Daoy (cell line): ENCODE data around the gene B2M. TPM values are rescaled to one million over a fixed set of nuclear protein-coding genes. Genes with fewer than 3 reads are reported as not detected.
"Not testable (repeated sequence)": the region's sequence is repeated elsewhere in the genome, so short reads cannot be mapped to it uniquely, and the experiment has no call there.

ENCODE experiments used
- DNase-seq: peaks from one replicate; pipeline ENCODE4 v3.0.0-alpha.2; 2015; ENCODE audit warnings: low read depth
- total RNA-seq: library from RNA; depleted of rRNA; stranded (reverse); fragments of >200 nt; shearing (Covaris generic); gene quantifications from 2 replicates; pipeline ENCODE4 v1.2.3, GENCODE V29; 2014

B2M gene
- total RNA-seq, 1 experiment from 2014 or later: 1,867 TPM

DNA sequence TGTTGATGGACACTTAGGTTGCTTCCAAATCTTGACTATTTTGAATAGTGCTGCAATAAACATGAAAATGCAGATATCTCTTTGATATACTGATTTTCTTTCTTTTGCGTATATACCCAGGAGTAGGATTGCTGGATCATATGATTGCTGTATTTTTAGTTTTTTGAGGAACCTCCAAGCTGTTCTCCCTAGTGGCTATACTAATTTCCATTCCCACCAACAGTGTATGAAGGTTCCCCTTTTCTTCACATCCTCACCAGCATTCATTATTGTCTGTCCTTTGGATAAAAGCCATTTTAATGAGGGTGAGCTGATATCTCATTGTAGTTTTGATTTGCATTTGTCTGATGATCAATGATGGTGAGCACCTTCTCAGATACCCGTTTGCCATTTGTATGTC, 12.7 kb upstream of the B2M start:
- DNase-seq: no peak

DNA sequence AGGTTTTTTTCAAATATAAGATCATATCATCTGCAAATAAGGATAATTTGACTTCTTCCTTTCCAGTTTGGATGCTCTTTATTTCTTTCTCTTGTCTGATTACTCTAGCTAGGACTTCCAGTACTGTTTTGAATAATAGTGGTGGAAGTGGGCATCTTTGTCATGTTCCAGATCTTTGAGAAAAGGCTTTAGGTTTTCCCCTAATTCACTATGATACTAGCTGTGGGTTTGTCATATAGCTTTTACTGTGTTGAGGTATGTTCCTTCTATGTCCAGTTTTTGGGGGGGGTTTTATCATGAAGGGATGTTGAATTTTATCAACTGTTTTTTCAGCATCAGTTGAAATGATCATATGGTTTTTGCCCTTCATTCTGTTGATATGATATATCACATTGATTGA, 10.6 kb upstream of the B2M start:
- DNase-seq: not testable (repeated sequence)

DNA sequence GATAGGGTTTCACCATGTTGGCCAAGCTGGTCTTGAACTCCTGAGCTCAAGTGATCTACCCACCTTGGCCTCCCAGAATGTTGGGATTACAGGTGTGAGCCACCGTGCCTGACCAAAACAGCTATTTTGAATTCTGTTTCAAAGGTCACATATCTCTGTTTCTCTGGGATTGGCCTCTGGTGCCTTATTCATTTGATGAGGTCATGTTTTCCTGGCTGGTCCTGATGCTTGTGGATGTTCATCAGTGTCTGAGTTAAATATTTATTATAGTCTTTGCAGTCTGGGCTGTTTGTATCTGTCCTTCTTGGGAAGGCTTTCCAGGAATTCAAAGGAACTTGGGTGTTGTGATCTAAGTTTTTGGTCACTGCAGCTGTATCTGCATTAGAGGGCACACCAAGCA, 5.3 kb upstream of the B2M start:
- DNase-seq: no peak

DNA sequence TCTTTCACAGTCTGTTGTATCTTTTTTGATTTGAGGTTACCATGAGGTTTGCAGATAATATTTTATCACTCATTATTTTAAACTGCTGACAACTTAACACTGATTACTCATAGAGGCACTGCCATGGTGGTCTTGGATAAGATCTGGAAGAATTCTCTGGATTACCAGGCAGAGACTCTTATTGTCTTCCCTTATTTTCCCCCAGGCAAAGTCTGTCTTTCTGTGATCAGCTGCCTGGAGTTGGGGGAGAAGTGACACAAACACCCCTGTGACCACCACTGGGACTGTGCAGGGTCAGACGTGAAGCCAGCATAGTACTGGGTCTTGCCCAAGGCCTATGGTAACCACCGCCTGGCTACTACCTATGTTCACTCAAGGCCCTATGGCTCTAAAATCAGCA, 4.9 kb upstream of the B2M start:
- DNase-seq: no peak

DNA sequence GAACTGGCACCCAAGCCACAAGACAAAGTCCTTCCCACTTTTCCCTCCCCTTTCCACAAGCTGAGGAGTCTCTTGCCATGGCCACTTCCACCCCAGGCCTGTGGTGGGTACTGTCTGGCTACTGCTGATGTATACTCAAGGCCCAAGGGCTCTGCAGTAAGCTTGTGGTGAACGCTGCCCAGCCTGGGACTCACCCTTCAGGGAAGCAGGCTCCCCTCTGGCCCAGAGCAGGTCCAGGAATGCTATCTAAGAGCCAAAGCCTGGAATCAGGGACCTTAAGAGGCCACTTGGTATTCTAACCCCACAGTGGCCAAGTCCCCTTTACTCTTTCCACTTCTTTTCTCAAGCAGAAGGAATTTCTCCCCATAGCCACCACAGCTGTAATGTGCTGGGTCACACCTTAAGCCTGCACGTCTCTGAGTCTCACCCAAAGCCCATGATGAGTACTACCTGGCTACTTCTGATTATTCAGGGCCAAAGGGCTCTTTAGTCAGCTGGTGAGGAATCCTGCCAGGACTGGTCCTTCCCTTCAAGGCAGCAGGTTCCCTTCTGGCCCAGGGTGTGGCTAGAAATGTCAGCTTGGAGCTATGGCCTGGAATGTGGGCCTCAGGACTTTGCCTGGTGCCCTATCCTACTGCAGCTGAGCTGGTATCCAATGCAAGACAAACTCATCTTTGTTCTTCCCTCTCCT, 4.2 kb upstream of the B2M start:
- no peak for DNase-seq

DNA sequence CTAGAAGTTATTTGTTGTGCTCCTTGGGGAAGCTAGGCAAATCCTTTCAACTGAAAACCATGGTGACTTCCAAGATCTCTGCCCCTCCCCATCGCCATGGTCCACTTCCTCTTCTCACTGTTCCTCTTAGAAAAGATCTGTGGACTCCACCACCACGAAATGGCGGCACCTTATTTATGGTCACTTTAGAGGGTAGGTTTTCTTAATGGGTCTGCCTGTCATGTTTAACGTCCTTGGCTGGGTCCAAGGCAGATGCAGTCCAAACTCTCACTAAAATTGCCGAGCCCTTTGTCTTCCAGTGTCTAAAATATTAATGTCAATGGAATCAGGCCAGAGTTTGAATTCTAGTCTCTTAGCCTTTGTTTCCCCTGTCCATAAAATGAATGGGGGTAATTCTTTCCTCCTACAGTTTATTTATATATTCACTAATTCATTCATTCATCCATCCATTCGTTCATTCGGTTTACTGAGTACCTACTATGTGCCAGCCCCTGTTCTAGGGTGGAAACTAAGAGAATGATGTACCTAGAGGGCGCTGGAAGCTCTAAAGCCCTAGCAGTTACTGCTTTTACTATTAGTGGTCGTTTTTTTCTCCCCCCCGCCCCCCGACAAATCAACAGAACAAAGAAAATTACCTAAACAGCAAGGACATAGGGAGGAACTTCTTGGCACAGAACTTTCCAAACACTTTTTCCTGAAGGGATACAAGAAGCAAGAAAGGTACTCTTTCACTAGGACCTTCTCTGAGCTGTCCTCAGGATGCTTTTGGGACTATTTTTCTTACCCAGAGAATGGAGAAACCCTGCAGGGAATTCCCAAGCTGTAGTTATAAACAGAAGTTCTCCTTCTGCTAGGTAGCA, 851 bp upstream of the B2M start:
- DNase-seq: no peak

DNA sequence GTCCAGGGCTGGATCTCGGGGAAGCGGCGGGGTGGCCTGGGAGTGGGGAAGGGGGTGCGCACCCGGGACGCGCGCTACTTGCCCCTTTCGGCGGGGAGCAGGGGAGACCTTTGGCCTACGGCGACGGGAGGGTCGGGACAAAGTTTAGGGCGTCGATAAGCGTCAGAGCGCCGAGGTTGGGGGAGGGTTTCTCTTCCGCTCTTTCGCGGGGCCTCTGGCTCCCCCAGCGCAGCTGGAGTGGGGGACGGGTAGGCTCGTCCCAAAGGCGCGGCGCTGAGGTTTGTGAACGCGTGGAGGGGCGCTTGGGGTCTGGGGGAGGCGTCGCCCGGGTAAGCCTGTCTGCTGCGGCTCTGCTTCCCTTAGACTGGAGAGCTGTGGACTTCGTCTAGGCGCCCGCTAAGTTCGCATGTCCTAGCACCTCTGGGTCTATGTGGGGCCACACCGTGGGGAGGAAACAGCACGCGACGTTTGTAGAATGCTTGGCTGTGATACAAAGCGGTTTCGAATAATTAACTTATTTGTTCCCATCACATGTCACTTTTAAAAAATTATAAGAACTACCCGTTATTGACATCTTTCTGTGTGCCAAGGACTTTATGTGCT, 527 bp downstream of the B2M start:
- peak; percentile 36 for DNase-seq

DNA sequence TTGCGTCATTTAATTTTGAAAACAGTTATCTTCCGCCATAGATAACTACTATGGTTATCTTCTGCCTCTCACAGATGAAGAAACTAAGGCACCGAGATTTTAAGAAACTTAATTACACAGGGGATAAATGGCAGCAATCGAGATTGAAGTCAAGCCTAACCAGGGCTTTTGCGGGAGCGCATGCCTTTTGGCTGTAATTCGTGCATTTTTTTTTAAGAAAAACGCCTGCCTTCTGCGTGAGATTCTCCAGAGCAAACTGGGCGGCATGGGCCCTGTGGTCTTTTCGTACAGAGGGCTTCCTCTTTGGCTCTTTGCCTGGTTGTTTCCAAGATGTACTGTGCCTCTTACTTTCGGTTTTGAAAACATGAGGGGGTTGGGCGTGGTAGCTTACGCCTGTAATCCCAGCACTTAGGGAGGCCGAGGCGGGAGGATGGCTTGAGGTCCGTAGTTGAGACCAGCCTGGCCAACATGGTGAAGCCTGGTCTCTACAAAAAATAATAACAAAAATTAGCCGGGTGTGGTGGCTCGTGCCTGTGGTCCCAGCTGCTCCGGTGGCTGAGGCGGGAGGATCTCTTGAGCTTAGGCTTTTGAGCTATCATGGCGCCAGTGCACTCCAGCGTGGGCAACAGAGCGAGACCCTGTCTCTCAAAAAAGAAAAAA, 1.2 kb downstream of the B2M start:
- peak; percentile 89 for DNase-seq

DNA sequence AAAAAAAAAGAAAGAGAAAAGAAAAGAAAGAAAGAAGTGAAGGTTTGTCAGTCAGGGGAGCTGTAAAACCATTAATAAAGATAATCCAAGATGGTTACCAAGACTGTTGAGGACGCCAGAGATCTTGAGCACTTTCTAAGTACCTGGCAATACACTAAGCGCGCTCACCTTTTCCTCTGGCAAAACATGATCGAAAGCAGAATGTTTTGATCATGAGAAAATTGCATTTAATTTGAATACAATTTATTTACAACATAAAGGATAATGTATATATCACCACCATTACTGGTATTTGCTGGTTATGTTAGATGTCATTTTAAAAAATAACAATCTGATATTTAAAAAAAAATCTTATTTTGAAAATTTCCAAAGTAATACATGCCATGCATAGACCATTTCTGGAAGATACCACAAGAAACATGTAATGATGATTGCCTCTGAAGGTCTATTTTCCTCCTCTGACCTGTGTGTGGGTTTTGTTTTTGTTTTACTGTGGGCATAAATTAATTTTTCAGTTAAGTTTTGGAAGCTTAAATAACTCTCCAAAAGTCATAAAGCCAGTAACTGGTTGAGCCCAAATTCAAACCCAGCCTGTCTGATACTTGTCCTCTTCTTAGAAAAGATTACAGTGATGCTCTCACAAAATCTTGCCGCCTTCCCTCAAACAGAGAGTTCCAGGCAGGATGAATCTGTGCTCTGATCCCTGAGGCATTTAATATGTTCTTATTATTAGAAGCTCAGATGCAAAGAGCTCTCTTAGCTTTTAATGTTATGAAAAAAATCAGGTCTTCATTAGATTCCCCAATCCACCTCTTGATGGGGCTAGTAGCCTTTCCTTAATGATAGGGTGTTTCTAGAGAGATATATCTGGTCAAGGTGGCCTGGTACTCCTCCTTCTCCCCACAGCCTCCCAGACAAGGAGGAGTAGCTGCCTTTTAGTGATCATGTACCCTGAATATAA, 2.0 kb downstream of the B2M start:
- DNase-seq: no peak

DNA sequence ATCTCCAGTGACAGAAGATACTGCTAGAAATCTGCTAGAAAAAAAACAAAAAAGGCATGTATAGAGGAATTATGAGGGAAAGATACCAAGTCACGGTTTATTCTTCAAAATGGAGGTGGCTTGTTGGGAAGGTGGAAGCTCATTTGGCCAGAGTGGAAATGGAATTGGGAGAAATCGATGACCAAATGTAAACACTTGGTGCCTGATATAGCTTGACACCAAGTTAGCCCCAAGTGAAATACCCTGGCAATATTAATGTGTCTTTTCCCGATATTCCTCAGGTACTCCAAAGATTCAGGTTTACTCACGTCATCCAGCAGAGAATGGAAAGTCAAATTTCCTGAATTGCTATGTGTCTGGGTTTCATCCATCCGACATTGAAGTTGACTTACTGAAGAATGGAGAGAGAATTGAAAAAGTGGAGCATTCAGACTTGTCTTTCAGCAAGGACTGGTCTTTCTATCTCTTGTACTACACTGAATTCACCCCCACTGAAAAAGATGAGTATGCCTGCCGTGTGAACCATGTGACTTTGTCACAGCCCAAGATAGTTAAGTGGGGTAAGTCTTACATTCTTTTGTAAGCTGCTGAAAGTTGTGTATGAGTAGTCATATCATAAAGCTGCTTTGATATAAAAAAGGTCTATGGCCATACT, 4.0 kb downstream of the B2M start:
- no peak for DNase-seq

DNA sequence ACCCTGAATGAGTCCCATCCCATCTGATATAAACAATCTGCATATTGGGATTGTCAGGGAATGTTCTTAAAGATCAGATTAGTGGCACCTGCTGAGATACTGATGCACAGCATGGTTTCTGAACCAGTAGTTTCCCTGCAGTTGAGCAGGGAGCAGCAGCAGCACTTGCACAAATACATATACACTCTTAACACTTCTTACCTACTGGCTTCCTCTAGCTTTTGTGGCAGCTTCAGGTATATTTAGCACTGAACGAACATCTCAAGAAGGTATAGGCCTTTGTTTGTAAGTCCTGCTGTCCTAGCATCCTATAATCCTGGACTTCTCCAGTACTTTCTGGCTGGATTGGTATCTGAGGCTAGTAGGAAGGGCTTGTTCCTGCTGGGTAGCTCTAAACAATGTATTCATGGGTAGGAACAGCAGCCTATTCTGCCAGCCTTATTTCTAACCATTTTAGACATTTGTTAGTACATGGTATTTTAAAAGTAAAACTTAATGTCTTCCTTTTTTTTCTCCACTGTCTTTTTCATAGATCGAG, 4.5 kb downstream of the B2M start:
- no peak for DNase-seq

DNA sequence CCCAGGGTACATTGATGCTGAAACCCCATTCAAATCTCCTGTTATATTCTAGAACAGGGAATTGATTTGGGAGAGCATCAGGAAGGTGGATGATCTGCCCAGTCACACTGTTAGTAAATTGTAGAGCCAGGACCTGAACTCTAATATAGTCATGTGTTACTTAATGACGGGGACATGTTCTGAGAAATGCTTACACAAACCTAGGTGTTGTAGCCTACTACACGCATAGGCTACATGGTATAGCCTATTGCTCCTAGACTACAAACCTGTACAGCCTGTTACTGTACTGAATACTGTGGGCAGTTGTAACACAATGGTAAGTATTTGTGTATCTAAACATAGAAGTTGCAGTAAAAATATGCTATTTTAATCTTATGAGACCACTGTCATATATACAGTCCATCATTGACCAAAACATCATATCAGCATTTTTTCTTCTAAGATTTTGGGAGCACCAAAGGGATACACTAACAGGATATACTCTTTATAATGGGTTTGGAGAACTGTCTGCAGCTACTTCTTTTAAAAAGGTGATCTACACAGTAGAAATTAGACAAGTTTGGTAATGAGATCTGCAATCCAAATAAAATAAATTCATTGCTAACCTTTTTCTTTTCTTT, 5.8 kb downstream of the B2M start:
- DNase-seq: no peak

DNA sequence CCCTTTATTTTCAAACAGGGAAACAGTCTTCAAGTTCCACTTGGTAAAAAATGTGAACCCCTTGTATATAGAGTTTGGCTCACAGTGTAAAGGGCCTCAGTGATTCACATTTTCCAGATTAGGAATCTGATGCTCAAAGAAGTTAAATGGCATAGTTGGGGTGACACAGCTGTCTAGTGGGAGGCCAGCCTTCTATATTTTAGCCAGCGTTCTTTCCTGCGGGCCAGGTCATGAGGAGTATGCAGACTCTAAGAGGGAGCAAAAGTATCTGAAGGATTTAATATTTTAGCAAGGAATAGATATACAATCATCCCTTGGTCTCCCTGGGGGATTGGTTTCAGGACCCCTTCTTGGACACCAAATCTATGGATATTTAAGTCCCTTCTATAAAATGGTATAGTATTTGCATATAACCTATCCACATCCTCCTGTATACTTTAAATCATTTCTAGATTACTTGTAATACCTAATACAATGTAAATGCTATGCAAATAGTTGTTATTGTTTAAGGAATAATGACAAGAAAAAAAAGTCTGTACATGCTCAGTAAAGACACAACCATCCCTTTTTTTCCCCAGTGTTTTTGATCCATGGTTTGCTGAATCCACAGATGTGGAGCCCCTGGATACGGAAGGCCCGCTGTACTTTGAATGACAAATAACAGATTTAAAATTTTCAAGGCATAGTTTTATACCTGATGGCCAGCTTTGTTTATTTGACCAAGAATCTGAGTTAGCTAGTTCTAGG, 7.0 kb downstream of the B2M start:
- DNase-seq: no peak

DNA sequence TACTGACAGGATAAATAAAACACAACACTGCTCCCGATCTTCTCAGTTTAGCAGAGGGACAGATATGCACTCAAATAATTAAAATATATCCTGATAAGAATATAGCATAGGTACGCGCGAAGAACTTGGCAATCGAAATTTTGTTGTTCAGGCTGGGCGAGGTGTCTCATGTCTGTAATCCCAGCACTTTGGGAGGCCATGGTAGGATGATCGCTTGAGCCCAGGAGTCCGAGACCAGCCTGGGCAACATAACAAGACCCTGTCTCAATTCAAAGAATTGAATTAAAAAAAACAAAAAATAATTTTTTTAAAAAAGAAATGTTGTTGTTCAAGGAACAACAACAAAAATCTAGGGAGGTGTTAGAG, 7.6 kb downstream of the B2M start:
- no peak for DNase-seq

DNA sequence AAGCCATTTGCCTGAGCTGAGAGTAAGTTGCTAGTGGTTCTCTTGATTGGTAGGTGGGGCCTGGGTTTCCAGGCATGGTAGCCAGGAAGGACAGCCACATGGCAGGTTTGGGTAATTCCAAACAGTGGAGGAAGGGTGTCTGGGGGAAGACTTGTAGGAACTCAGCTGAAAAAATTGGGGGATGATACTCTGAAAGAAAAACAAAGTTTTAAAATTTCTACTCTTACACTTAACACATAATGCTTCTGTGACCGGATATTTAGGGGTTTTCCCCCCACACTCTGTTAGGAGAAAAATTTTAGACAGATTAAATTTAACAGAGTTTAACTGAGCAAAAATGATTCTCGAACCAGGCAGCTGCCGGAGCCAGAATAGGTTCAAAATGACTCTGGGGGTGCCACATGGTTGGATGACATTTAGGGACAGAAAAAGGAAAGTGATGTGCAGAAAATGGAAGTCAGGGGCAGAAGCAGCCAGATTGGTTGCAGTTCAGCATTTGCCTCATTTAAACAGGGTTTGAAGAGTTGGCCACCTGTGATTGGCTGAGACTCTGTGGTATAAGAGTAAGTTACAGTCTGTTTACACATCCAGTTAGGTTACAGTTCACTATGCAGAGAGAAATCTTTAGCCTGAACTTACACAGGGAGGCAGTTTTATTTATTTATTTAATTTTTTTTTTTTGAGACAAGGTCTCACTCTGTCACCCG, 8.1 kb downstream of the B2M start:
- peak; percentile 36 for DNase-seq

DNA sequence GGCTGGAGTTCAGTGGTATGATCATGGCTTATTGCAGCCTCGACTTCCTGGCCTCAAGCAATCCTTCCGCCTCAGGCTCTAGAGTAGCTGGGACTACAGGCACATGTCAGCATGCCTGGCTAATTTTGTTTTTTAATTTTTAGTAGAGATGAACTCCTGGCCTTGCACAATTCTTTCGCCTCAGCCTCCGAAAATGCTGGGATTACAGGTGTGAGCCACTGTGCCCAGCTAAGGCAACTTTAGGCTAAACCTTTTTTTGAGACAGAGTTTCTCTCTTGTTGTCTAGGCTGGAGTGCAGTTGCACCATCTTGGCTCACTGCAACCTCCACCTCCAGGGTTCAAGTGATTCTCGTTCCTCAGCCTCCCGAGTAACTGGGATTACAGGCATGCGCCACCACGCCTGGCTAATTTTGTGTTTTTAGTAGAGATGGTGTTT, 8.7 kb downstream of the B2M start:
- not testable (repeated sequence) for DNase-seq

DNA sequence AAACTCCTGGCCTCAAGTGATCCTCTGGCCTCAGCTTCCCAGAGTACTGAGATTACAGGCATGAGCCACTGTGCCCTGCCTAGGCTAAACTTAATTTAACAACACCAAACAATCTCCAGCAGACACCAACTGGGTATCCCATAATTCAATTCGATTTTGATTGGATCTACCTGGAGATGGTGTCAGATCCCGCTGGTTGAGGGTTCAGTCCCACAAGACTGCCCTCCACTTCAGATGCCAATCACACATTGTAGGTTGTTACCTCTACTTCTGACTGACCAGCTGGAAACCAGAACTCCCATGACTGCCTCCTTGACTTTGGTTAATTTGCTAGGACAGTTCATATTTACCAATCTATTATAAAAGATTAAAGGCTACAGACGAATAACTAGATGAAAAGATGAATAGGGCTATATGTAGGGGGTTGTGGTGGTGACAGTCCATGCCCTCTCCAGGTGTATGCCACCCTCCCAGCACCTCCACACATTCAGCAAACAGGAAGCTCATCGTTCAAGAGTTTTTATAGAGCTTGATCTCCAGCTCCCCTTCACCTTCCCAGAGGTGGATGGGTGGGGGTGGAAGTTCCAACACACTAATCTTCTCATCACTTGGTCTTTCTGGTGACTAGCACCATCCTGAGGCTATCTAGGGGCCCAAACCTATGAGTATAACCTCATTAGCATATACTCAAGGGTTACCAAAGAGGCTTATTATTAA, 9.3 kb downstream of the B2M start:
- DNase-seq: no peak

DNA sequence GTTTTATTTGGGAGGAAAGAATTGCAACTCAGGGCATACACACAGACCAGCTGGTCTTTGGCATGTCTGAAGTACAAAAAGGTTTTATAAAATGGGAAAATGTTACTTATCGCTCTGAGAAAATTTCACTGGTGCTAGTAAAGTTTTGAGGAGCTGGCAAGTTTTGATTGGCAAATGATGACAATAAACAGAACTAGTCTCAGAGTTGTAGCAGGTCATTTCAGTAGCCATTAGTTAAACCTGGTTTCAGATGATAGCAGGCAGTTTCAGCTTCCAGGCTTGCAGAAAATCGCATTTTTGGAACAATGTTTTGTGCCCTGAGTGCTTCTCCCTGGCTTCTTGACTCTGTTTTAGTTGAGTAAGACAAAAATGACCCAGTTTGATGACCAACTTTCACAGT, 10.7 kb downstream of the B2M start:
- DNase-seq: no peak
